Kidney epithelial cell (primary cell): ENCODE results near the gene EAF1. TPM values are rescaled to one million over a fixed set of nuclear protein-coding genes. Genes with fewer than 3 reads are reported as not detected.
"Not testable (repeated sequence)": the region's sequence is repeated elsewhere in the genome, so short reads cannot be mapped to it uniquely, and the experiment has no call there.

Experiments used
- DNase-seq: peaks from one replicate; pipeline ENCODE4 v3.0.0-alpha.2; 2010; ENCODE audit warnings: low read depth
- H3K27me3 ChIP-seq: 2 replicates; pipeline ENCODE4 v1.6.0; 2011; ENCODE audit warnings: low read length; ENCODE audit not compliant: control insufficient read depth, insufficient read depth
- H3K36me3 ChIP-seq: 2 replicates; pipeline ENCODE4 v1.5.1; 2011; ENCODE audit warnings: low read length; ENCODE audit not compliant: control insufficient read depth, insufficient read depth
- H3K4me3 ChIP-seq: 2 replicates; pipeline ENCODE4 v1.5.1; 2011; ENCODE audit warnings: low read depth, mild to moderate bottlenecking, control low read depth, low read length
- CTCF ChIP-seq: IDR thresholded peaks from 2 replicates; pipeline ENCODE4 v1.5.1; 2011; ENCODE audit warnings: mild to moderate bottlenecking, moderate library complexity, low read length, control low read depth, inconsistent platforms; ENCODE audit not compliant: insufficient read depth, poor library complexity, severe bottlenecking
- total RNA-seq: library from RNA; depleted of rRNA; stranded (reverse); fragments of >200 nt; gene quantifications from 2 replicates; pipeline ENCODE4 v1.2.3, GENCODE V29; 2015

The EAF1 gene
- total RNA-seq, 1 donor from 2014 or later = 35.8 TPM

GRCh38 chr3:15453501-15453900, 26.1 kb downstream of the EAF1 start:
- no peaks in the 10 kb centered on the region for H3K36me3 ChIP-seq
- no peak for TF ChIP-seq CTCF
- DNase-seq = no peak
- H3K4me3 ChIP-seq = no peak overlapping the region
- H3K27me3 ChIP-seq = no peaks in the 10 kb centered on the region

GRCh38 chr3:15453991-15454625, 26.7 kb downstream of the EAF1 start:
- DNase-seq = no peak
- no peak for TF ChIP-seq CTCF
- Histone ChIP-seq H3K4me3 (no peak overlapping the region), H3K27me3 (no peaks in the 10 kb centered on the region), H3K36me3 (no peaks in the 10 kb centered on the region)

- H3K27me3 ChIP-seq = no peaks in the 10 kb centered on the region
- no peak overlapping the region for H3K4me3 ChIP-seq
- no peak for DNase-seq
- no peak for TF ChIP-seq CTCF
- no peaks in the 10 kb centered on the region for H3K36me3 ChIP-seq
Observed at GRCh38 chr3:15454965-15455364, 27.6 kb downstream of the EAF1 start.

- no peaks in the 10 kb centered on the region for H3K36me3 ChIP-seq
- no peaks in the 10 kb centered on the region for H3K27me3 ChIP-seq
- TF ChIP-seq CTCF = no peak
- no peak overlapping the region for H3K4me3 ChIP-seq
- DNase-seq = no peak
Observed at GRCh38 chr3:15455756-15456155, 28.4 kb downstream of the EAF1 start.

- no peaks in the 10 kb centered on the region for H3K27me3 ChIP-seq
- no peak overlapping the region for H3K4me3 ChIP-seq
- H3K36me3 ChIP-seq = no peaks in the 10 kb centered on the region
- TF ChIP-seq CTCF = no peak
- no peak for DNase-seq
Observed at GRCh38 chr3:15456321-15456720, 28.9 kb downstream of the EAF1 start.

GRCh38 chr3:15456915-15457314, 29.5 kb downstream of the EAF1 start:
- not testable (repeated sequence) for H3K27me3 ChIP-seq

More at GRCh38 chr3:15456915-15457314, 29.5 kb downstream of the EAF1 start:
- not testable (repeated sequence) for DNase-seq, H3K36me3 ChIP-seq, H3K4me3 ChIP-seq
